ENCODE data around the gene CDT1. TPM values are rescaled to one million over a fixed set of nuclear protein-coding genes. Genes with fewer than 3 reads are reported as not detected.
A peak's percentile ranks its signal among the peaks of the same experiment; 100 is the strongest.

CDT1 gene
- total RNA-seq, 6 experiments from 2014 or later = 13.3 to 28.2 (median 22.2) TPM

GRCh38 chr16:88764080-88764479 is 39.5 kb upstream of the CDT1 start:
- no peak overlapping the region for H3K4me3 Mint-ChIP-seq

GRCh38 chr16:88764913-88765349 is 38.7 kb upstream of the CDT1 start:
- Mint-ChIP-seq H3K4me1 (ENCODE audit: low read depth) (peaks cover 46% of the 10 kb centered on the region), H3K4me3 (no peak overlapping the region; the same call in 1 of the 2 replicates), H3K9me3 (no peaks in the 10 kb centered on the region), H3K27ac (no peak overlapping the region), H3K36me3 (ENCODE audit: low read depth) (peaks cover 11% of the 10 kb centered on the region; the same call in 1 of the 2 replicates), H3K27me3 (ENCODE audit: insufficient read depth) (peaks cover 2% of the 10 kb centered on the region)
- TF ChIP-seq, protein P1, sequence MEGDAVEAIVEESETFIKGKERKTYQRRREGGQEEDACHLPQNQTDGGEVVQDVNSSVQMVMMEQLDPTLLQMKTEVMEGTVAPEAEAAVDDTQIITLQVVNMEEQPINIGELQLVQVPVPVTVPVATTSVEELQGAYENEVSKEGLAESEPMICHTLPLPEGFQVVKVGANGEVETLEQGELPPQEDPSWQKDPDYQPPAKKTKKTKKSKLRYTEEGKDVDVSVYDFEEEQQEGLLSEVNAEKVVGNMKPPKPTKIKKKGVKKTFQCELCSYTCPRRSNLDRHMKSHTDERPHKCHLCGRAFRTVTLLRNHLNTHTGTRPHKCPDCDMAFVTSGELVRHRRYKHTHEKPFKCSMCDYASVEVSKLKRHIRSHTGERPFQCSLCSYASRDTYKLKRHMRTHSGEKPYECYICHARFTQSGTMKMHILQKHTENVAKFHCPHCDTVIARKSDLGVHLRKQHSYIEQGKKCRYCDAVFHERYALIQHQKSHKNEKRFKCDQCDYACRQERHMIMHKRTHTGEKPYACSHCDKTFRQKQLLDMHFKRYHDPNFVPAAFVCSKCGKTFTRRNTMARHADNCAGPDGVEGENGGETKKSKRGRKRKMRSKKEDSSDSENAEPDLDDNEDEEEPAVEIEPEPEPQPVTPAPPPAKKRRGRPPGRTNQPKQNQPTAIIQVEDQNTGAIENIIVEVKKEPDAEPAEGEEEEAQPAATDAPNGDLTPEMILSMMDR (IDR thresholded peaks at IDR 0.05) = no peak
- DNase-seq = peak; percentile 56

More at GRCh38 chr16:88764080-88764479, 39.5 kb upstream of the CDT1 start:
- DNase-seq = no peak
- Mint-ChIP-seq H3K4me1 (ENCODE audit: low read depth) (peaks cover 45% of the 10 kb centered on the region), H3K9me3 (no peaks in the 10 kb centered on the region), H3K36me3 (ENCODE audit: low read depth) (peaks cover 11% of the 10 kb centered on the region; the same call in 1 of the 2 replicates), H3K27ac (no peak overlapping the region), H3K27me3 (ENCODE audit: insufficient read depth) (peaks cover 2% of the 10 kb centered on the region)
- TF ChIP-seq, protein P1 (IDR thresholded peaks at IDR 0.05) = no peak

- TF ChIP-seq, protein P1 (IDR thresholded peaks at IDR 0.05) = no peak
- Mint-ChIP-seq H3K27me3 (ENCODE audit: insufficient read depth) (peaks cover 2% of the 10 kb centered on the region), H3K36me3 (ENCODE audit: low read depth) (peaks cover 11% of the 10 kb centered on the region; the same call in 1 of the 2 replicates), H3K4me1 (ENCODE audit: low read depth) (peaks cover 52% of the 10 kb centered on the region), H3K27ac (peak overlapping the region; percentile 8; the same call in 1 of the 2 replicates), H3K4me3 (no peak overlapping the region), H3K9me3 (no peaks in the 10 kb centered on the region)
- DNase-seq = no peak
Measured at GRCh38 chr16:88766975-88767374, 36.6 kb upstream of the CDT1 start.

DNA sequence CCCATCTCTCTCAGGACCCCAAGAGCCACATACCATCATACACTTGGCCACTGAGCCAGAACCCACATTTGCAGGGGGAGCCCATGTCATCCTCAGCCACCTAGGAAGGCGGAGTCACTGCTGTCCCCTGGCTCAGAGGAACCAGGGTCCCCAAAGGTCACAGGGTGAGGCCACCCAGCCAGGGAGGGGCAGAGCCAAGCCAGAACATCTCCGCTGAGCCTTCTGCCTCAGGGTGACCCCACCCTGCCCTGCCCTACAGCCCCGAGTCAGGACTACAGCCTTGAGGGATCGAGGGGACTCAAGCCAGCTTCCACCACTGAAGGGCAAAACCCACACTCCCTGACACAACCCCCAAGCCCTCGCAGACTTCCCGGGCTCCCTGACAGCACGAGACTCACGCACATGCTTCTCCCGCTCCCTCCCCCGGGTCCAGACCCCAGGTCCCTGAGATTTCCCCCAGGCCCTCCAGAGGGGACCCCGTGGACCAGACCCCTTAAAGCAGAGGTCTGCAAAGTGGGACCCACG is 36.0 kb upstream of the CDT1 start:
- no peak for DNase-seq
- Mint-ChIP-seq H3K9me3 (no peaks in the 10 kb centered on the region), H3K36me3 (ENCODE audit: low read depth) (peaks cover 11% of the 10 kb centered on the region; the same call in 1 of the 2 replicates), H3K4me1 (ENCODE audit: low read depth) (peaks cover 58% of the 10 kb centered on the region), H3K27ac (peak overlapping the region; percentile 53; the same call in 1 of the 2 replicates), H3K4me3 (no peak overlapping the region), H3K27me3 (ENCODE audit: insufficient read depth) (peaks cover 2% of the 10 kb centered on the region)
- TF ChIP-seq, protein P1 (IDR thresholded peaks at IDR 0.05) = no peak

DNA sequence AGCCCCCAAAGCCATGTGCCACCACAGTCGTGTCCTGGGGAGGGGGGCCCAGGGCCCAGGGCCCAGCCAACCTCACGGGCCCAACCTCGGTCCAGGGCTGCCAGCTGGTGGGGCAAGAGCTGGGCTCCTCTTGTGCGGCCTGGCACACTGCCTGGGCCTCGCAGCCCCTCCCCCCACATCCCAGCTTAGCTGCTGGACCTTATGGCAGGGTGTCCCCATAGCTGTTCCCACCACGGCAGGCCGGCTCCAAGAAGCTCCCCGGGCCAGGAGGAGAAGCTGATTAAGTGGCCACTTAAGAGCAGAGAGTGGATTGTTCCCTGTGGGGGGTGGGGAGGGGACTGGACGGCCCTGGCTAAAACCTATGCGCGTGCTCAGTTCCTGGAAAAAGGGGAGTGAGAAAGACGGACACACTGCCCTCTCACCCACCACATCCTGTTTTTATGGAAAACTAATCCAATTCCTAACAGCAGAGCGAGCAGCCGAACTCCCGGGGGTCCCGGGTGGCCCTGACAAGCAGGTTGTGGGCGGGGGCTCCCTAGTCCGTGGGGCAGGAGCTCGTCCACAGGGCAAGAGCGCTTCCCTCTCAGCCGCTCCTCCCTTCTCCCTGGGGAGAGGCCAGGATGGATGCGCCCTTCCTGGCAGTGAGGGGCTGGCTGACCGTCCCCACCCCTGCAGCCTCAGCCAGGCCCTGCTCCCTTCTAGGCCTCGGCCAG is 35.4 kb upstream of the CDT1 start:
- Mint-ChIP-seq H3K9me3 (no peaks in the 10 kb centered on the region), H3K27me3 (ENCODE audit: insufficient read depth) (peaks cover 2% of the 10 kb centered on the region), H3K27ac (peak overlapping the region; percentile 53; the same call in 1 of the 2 replicates), H3K4me3 (no peak overlapping the region), H3K36me3 (ENCODE audit: low read depth) (peaks cover 10% of the 10 kb centered on the region; the same call in 1 of the 2 replicates), H3K4me1 (ENCODE audit: low read depth) (peaks cover 61% of the 10 kb centered on the region)
- TF ChIP-seq, protein P1 (IDR thresholded peaks at IDR 0.05) = no peak
- no peak for DNase-seq
